Neutrophil (primary cell): Measurements from ENCODE around the gene LETM1.

ENCODE experiments used
- H3K27ac ChIP-seq: fragments of 200-600 bp; sonication (generic); 2 replicates; pipeline ENCODE4 v1.5.1; 2016; ENCODE audit warnings: mild to moderate bottlenecking, moderate library complexity
- H3K27me3 ChIP-seq: fragments of 200-600 bp; sonication (generic); 2 replicates; pipeline ENCODE4 v1.6.0; 2016; ENCODE audit warnings: mild to moderate bottlenecking
- H3K36me3 ChIP-seq: fragments of 200-600 bp; sonication (generic); 2 replicates; pipeline ENCODE4 v1.5.1; 2017
- H3K4me1 ChIP-seq, 2 experiments: fragments of 200-600 bp in 1 of 2; sonication (generic) in 1 of 2; 1 replicate in 1 of 2; 2 replicates in 1 of 2; pipeline versions ENCODE4 v1.5.1 to v1.6.1; 2013 to 2016; ENCODE audit warnings: low read depth in 1 of 2, low read length in 1 of 2, mild to moderate bottlenecking in 1 of 2, moderate library complexity in 1 of 2; ENCODE audit not compliant: control insufficient read depth in 1 of 2, insufficient read depth in 1 of 2
- H3K4me3 ChIP-seq, 2 experiments: fragments of 200-600 bp in 1 of 2; sonication (generic) in 1 of 2; 1 replicate in 1 of 2; 2 replicates in 1 of 2; pipeline ENCODE4 v1.5.1; 2013 to 2016; ENCODE audit warnings: low read depth in 1 of 2, low read length in 1 of 2, mild to moderate bottlenecking in 1 of 2, moderate library complexity in 1 of 2
- H3K9me3 ChIP-seq: fragments of 200-600 bp; sonication (generic); 2 replicates; pipeline ENCODE4 v1.5.1; 2016
- TF ChIP-seq, protein P1 (sequence below): fragments of 200-600 bp; sonication (generic); IDR thresholded peaks from 2 replicates; pipeline ENCODE4 v1.5.1; 2016; ENCODE audit warnings: antibody characterized with exemption

Gene LETM1

DNA sequence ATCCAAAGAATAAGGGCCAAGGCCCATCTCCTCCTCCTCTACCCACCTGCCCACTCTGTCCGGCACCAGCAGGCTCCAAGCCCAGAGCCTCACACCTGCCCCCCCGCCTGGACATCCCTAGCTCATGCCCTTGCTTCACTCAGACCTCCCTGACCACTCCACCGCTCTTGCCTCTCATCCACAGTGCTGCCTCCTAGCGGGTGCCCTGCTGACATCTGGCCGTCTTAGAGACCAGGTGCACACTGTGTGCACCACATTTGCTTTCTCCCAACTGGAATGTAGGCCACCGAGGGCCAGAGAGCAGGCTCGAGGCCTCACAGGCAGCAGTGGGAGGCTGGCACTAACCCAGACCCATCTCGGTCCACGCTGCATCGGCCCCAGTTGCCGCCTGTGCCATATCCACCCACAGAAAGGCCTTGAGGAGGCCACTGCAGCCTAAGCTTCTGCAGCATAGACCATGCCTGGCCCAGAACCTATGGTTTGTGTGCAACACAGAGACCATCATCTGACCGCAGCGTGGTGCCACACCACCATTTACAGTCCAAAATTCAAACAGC lies 13.5 kb downstream of the LETM1 start:
- no peak overlapping the region for H3K4me3 ChIP-seq

DNA sequence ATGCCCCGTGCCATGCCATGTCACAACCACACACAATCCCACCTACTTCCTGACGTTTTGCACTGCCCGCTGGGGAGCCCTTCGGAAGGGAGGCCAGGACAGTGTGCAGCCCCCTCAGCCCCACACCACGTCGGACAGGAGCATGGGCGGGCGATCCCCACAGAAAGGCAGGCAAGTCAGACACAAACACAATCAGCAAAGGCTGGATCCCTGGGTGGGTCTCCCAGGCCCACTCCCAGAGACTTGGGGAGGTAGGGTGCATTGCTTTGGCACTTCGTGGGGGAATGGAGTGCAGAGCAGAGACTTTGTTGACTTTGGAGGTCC lies 14.1 kb downstream of the LETM1 start:
- Histone ChIP-seq H3K27ac (no peak overlapping the region), H3K9me3 (no peaks in the 10 kb centered on the region), H3K36me3 (peaks cover 37% of the 10 kb centered on the region)

More for the DNA sequence above, 13.5 kb downstream of the LETM1 start:
- Histone ChIP-seq H3K36me3 (peaks cover 37% of the 10 kb centered on the region), H3K27ac (no peak overlapping the region), H3K27me3 (no peaks in the 10 kb centered on the region), H3K4me1 (no peaks in the 10 kb centered on the region), H3K9me3 (no peaks in the 10 kb centered on the region)
- TF ChIP-seq, protein P1, sequence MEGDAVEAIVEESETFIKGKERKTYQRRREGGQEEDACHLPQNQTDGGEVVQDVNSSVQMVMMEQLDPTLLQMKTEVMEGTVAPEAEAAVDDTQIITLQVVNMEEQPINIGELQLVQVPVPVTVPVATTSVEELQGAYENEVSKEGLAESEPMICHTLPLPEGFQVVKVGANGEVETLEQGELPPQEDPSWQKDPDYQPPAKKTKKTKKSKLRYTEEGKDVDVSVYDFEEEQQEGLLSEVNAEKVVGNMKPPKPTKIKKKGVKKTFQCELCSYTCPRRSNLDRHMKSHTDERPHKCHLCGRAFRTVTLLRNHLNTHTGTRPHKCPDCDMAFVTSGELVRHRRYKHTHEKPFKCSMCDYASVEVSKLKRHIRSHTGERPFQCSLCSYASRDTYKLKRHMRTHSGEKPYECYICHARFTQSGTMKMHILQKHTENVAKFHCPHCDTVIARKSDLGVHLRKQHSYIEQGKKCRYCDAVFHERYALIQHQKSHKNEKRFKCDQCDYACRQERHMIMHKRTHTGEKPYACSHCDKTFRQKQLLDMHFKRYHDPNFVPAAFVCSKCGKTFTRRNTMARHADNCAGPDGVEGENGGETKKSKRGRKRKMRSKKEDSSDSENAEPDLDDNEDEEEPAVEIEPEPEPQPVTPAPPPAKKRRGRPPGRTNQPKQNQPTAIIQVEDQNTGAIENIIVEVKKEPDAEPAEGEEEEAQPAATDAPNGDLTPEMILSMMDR, result no peak

DNA sequence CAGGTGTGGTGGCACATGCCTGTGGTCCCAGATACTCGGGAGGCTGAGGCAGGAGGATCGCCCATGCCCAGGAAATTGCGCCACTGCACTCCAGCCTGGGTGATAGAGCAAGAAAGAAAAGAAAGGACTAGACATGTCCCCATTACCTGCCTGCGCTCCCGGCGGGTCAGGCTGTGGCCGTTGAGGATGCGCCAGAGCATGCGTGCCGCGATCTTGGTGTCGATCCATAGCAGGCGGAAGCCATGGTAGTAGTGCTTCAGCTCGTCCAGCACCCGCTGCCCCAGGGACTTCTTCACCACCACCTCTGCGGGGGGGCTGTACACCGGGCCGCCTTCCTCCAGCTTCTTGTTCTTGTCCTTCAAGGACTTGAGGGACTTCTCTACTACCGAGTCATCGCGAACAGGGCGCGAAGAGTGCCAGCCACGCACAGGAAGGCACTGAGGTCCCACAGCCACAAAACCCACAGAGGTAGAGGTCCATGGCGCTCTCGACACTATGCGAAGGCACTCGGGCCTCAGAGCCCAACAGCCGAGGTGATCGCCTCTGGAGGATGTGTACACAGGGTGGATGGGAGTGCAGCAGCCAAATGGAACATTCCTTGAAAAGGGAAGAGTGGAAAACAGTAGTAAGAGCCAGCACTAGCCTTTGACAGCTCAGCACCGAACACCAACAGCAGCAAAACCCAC lies 14.6 kb downstream of the LETM1 start:
- Histone ChIP-seq H3K4me1 (no peaks in the 10 kb centered on the region), H3K36me3 (peaks cover 41% of the 10 kb centered on the region), H3K9me3 (no peaks in the 10 kb centered on the region), H3K27me3 (no peaks in the 10 kb centered on the region), H3K27ac (no peak overlapping the region), H3K4me3 (no peak overlapping the region)
- TF ChIP-seq, protein P1, result no peak

More for the DNA sequence above, 14.1 kb downstream of the LETM1 start:
- Histone ChIP-seq H3K4me3 (no peak overlapping the region), H3K4me1 (no peaks in the 10 kb centered on the region), H3K27me3 (no peaks in the 10 kb centered on the region)
- TF ChIP-seq, protein P1, result no peak

DNA sequence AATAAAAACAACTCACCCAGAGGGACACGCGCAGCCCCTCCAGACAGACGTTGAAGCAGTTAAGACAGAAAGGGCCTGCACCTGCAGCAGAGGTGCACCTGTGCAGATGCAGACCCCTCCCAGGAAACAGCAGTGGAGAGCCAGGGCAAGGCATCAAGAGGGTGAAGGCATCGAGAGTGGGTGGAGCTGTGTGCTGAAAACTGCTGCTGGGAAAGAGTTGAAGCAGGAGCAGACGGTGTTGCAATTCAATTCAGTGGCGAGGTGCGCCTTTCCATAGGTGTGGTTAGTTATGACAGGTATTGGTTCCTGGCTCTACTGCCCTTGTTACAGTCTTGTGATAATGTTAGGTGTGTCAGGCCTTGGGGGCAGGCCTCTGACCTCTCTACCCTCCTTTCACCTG lies 16.7 kb downstream of the LETM1 start:
- H3K36me3 ChIP-seq, result peaks cover 59% of the 10 kb centered on the region

DNA sequence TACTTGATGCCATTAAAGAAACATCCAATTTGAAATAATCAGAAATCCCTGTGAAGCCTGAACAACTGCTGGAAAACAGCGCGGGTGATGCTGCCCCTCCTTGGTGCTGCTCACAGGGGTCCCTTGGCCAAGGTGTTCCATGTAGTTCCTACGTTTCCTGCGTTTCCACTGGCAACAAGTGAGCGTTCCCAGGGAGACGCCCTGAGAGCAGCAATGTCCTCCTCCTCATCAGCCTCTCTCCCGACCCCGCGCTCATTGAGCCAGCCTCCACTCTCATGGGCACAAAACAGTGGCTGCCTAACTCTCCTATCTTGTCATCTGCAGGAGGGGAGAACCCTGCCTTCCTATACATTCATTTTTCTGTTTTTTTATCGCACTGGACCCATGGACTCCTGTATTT lies 18.9 kb downstream of the LETM1 start:
- H3K27me3 ChIP-seq, result no peaks in the 10 kb centered on the region
- no peaks in the 10 kb centered on the region for H3K9me3 ChIP-seq
- H3K4me3 ChIP-seq, result no peak overlapping the region
- TF ChIP-seq, protein P1, result no peak
- no peaks in the 10 kb centered on the region for H3K4me1 ChIP-seq
- H3K27ac ChIP-seq, result no peak overlapping the region
- H3K36me3 ChIP-seq, result peaks cover 67% of the 10 kb centered on the region

More for the DNA sequence above, 16.7 kb downstream of the LETM1 start:
- TF ChIP-seq, protein P1, result no peak
- Histone ChIP-seq H3K4me3 (no peak overlapping the region), H3K4me1 (no peaks in the 10 kb centered on the region), H3K27me3 (no peaks in the 10 kb centered on the region), H3K9me3 (no peaks in the 10 kb centered on the region), H3K27ac (no peak overlapping the region)
